ENCODE data around the gene RBPMS2.

GRCh38 chr15:64740311-64741170 lies 34.8 kb downstream of the RBPMS2 start:
- TF ChIP-seq CTCF (conservative IDR thresholded peaks at IDR 0.05 in 1 of 2, IDR thresholded peaks at IDR 0.05 in 1 of 2; ENCODE audit: extremely low read depth in 1 of 2, insufficient read depth in 1 of 2, low read depth in 1 of 2, low read length in 2 of 2) (peak in 1 of 2 donors; percentile 31), EZH2 (IDR thresholded peaks at IDR 0.05; ENCODE audit: borderline replicate concordance, low read length) (no peak)
